CD4-positive, alpha-beta T cell treated with Interleukin-6 at 100 ng/mL for 8 hours (primary cell): ENCODE results near the gene PHC3.

Experiments used
- DNase-seq: peaks from one replicate; pipeline ENCODE4 v3.0.0-alpha.2; 2020; ENCODE audit warnings: mixed read lengths, low spot score

Gene PHC3

GRCh38 chr3:170189398-170190256 is 8.1 kb upstream of the PHC3 start:
- DNase-seq: no peak

- DNase-seq: no peak
These were observed 1.2 kb downstream of the PHC3 start for GRCh38 chr3:170180079-170180907.

DNA sequence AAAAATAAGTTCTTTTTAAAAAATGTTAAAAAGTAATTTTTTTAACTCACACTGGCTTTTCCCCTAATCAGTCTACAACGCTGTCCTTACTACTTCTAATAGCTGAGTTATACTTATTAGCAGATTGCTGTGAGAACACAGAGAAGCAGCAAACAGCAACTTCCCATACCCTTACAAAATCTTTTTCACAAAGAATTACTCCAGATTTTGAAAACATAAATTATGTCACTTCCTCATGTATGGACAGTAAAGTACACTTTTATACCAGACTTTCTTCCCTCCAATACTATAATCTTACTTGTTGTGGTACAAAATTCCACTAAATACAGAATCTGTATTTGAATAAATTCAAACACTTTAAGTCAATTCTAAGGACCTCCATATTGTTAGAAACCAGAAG is 2.1 kb downstream of the PHC3 start:
- no peak for DNase-seq

- peak; percentile 63 for DNase-seq
These were observed 2.9 kb downstream of the PHC3 start for GRCh38 chr3:170178651-170179050.

DNA sequence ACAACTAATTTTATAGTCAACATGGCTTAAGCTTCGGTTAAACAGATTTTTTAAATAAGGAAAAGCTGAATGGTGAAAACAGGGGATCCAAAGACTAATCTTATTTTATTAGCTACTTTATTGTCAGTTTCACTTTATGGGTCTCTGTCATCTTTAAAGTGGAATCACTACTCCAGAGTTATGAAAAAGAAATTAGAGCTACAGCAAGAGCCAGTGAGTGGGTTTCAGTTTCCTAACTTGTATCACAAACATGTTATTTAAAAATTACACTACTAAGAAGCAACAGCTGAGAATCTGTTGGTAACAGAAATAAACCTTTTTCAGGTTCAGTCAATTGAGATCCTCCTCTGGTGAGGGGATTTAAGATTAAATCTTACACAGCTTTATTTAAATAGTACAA is 10.0 kb downstream of the PHC3 start:
- DNase-seq: no peak

DNA sequence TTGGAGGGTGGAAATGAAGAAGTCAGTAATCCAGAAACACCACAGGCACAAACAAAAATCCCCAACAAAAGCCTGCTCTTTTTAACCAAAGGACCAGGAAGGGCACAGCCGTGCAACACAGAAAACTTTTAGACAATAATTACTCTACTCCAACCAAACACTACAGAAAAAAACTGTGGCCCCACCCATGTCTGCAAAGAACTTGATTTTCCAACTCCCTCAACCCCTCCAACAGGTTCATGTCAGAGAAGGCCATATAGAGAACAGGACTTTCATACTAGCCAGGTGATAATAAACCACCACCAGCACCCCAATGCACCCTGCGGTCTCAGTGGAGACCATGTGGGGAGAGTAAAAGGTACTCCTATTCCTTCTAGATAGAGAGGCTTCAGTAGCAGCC is 16.8 kb downstream of the PHC3 start:
- no peak for DNase-seq

- no peak for DNase-seq
These were observed 17.4 kb downstream of the PHC3 start for GRCh38 chr3:170163956-170164645.

- DNase-seq: no peak
These were observed 18.9 kb downstream of the PHC3 start for GRCh38 chr3:170162630-170163029.

DNA sequence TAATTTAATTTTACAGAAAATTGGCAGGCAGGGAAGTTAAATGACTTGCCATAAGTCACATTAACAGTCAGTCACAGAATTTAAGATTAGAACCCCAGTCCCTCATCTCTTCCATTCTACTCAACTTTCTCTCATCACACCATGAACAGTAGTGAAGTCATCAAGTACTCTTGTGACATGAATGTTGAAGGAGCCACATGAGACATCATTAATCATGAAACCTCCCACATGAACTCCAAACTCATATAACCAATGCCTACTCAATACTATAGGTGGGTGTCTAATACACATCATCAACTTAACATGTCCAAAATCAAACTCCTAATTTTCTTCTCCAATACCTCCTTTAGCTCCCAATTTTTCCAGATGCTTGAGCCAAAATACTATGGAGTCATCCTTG is 19.5 kb downstream of the PHC3 start:
- DNase-seq: no peak

- no peak for DNase-seq
These were observed 21.6 kb downstream of the PHC3 start for GRCh38 chr3:170159933-170160332.

DNA sequence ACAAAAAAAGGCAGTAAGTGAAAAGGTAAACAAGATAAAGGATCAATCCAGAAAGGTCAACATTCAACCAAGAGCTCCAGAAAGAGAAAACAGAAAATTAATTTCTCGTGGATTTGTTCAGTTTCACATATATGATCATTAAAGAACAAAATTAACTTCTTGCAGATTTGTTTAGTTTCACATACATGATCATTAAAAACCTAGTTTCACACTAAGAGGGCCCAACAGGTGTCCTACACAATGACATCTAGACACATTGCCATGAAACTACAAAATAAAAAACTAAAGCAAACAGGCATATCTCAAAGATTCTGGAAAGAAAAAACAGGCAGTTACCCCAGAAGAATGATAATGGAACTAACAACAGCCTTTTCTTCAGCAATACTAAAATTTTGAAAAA is 22.1 kb downstream of the PHC3 start:
- no peak for DNase-seq

GRCh38 chr3:170155604-170156003 is 25.9 kb downstream of the PHC3 start:
- no peak for DNase-seq

DNA sequence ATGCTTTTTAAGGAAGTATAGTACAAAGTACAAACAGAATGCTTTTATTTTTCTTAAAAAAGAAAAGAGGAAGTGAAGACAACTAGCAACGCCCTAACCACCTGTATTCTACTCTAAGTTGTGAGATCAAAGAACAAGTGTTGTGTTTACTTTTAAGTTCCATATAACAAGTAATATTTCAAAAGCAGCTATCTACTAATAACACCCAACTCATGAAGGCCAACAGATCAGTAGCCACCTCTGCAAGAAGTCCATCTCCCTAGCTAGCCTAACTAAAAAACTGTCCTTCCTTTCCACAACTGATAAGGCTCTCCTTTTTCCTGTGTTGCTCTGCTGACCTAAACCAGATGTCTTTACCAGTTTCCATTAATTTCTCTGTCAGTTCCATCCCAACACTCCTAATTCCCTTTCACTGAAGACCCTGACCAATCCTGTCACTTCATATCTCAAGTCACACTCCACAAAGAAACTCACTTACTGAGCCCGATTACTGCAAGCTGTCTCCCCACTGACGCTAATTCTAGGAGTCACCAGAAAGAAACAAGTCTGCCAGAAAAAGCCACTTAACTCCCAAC is 26.9 kb downstream of the PHC3 start:
- DNase-seq: peak; percentile 5

GRCh38 chr3:170154084-170154483 is 27.4 kb downstream of the PHC3 start:
- no peak for DNase-seq

DNA sequence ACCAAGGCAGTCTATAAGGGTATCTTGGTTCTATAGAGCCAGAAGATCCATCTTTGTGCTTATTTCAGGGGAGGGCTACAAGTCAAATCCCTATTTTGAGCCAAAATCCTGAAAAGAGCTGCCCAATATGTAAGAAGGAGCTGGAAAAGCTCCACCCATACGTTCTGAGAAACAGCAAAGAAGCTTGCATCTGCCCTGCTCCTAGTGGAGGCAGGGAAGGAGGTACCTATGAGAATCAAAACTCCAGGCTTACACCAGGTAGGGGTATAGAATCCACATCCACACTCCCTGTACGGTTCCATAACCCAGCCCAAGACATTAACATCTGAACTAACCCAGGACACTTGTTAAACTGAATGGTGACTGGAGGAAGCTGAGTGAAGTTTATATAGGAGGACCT is 30.0 kb downstream of the PHC3 start:
- no peak for DNase-seq

GRCh38 chr3:170149016-170149415 is 32.5 kb downstream of the PHC3 start:
- no peak for DNase-seq

GRCh38 chr3:170145278-170145677 is 36.3 kb downstream of the PHC3 start:
- DNase-seq: no peak

- DNase-seq: no peak
These were observed 37.1 kb downstream of the PHC3 start for GRCh38 chr3:170144437-170144843.

- no peak for DNase-seq
These were observed 39.2 kb downstream of the PHC3 start for GRCh38 chr3:170142373-170142772.

DNA sequence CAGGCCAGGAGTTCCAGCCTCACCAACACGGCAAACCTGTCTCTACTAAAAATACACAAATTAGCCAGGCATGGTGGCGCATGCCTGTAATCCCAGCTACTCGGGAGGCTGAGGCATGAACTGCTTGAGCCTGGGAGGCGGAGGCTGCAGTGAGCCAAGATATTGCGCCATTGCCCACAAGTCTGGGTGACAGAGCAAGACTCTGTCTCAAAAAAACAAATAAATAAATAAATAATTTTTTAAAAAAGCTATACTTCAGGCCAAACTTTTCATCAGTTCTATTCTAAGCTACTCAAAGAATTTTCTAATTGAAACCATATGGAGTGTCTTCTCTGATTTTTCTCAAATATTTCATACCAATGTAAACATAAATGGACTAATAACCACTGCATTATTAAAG is 43.5 kb downstream of the PHC3 start:
- DNase-seq: no peak

DNA sequence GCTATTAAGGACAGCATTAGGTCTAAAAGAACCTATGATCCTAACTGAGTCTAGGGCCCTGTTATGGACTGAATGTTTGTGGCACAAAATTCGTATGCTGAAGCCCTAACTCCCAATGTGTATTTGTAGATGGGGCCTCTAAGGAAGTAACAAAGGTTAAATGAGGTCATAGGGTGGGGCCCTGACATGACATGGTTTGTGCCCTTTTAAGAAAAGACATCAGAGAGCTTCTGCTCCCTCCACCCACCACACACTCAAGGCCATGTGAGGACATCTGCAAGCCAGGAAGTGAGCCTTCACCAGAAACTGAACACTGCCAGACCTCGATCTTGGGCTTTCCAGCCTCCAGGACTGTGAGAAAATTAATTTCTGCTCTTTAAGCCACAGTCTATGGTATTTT is 49.2 kb downstream of the PHC3 start:
- DNase-seq: no peak

DNA sequence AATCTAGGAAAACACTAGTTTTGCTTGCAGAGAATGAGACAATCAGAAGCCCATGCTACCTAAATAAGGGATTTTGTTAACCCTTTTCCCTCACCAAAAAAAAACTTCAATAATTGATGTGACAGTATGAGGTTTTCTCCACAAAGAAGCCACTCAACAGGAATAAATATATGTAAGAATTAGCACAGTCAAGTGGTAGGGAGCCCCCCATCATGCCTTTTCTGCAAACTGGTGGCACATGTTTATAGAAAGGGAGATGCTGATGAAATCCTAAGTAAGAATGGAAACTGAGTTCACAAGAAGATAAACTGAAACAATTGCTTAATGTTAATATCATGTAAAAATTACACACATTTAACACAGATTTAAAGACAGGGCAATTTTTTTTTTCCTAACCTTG is 51.0 kb downstream of the PHC3 start:
- no peak for DNase-seq
